MV-4-11 (cell line): ENCODE data around the gene ENTREP3.

Source experiments
- DNase-seq: peaks from one replicate; lab custom pipeline; 2025; lab: John Stamatoyannopoulos, UW

The ENTREP3 gene

DNA sequence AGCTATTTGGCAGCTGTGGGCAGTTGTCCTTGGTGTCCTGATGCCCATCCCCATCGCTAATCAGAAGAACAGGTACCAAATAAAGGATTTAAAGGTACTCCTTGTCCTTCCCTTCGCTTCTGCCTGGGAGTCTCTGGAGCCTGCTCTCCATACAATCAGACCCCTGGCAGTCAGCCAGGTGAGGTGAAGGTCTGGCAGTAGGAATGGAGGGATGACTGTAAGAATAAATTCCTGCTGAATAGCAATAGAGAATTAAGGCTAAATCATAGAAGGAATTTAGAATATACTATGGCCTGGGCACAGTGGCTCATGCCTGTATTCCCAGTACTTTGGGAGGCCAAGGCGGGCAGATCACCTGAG lies 56.8 kb downstream of the ENTREP3 start:
- no peak for DNase-seq

DNA sequence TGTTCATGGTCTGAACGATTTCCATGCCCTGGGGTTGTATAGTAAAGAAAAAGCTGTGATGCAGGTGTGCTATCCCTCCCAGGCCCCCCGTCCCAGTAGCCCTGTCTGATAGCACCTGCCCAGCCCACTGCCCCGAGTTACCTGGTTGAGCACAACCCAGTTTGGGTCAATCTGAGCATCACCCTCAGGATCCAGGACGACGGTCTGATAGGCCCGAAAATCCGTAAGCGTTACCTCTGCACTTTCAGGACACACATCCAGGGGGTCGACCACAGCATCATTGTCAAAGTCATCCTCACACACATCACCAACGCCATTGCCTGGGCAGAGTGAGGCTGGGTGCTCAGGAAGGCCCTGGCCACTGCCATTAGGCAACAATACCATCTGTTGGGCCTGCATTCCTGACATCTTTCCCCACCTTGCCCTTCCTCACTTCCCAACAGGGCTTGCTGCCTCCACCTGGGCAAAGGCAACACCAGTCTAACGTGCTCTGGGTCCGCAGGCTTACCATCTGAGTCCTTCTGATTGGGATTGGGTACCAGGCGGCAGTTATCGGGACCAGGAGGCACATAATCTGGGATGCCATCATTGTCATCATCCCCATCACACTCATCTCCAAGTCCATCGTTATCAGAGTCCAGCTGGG lies 57.3 kb downstream of the ENTREP3 start:
- DNase-seq, result no peak
